HL-60/S4 treated with retinoic acid at 250 ng/mL for 4 days and 3 days (cell line): Measurements from ENCODE around the gene GDPD5.

Experiments
- in situ Hi-C: fragments of 300-500 bp; cut with MboI; formaldehyde crosslinking; loops from 2 replicates; pipeline ENCODE4 v1.7.0; 2022; ENCODE audit warnings: low sequenced_read_pairs

GDPD5 gene

GRCh38 chr11:75475767-75476650, 49.7 kb downstream of the GDPD5 start:
- in situ Hi-C loops = no loop called here

GRCh38 chr11:75474878-75475766, 50.6 kb downstream of the GDPD5 start:
- in situ Hi-C loops = no loop called here

GRCh38 chr11:75474240-75474639, 51.5 kb downstream of the GDPD5 start:
- in situ Hi-C loops = no loop called here

DNA sequence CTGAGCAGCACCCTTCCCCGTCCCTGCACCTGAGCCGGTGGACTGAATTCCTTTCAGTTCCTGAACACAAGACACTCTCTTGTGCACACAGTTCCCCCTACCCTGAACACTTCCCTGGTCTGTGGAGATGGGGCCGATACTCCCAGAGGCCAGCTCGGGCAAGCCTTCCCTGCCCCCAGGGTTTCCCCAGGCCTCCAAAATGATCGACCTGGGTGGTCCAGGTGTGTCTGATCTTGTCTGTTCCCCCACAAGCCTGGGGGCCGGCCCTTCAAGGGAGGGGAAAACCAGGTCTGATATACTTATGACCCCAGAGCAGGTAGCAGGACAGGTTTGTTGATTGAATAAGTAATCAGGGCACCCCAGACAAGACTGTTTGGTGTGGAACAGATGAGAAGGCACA, 52.1 kb downstream of the GDPD5 start:
- in situ Hi-C loops = no loop called here

DNA sequence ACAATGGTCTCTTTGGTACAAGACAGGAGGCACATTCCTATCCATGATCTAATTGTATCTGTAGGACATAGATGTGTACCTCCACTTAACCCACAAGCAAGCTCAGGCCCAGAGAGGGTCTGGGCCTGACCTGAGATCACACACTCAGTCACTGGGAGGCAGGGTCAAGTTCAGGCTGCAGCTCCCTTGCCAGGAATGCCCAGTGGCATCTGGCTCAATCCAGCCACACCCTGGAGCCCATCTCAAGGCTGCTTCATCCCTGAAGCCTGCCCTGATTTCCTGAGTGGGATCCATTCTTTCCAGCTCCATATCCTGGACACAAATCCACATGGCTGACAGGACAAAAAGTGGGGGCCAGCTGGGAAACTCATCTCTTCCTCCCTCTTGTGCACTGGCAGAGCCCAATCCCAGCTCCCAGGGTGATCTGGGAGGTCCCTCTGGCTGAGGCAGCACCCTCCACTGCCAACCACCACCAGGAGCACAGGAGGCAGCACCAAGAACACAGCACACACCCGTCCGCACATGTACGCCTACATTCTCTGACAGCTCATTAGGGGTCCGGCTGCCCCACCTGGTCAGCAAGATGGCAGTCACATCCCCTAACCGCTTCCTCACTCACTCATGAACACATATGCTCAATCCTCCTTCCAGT, 53.5 kb downstream of the GDPD5 start:
- in situ Hi-C loops = no loop called here

- in situ Hi-C loops = no loop called here
These were observed 54.4 kb downstream of the GDPD5 start for GRCh38 chr11:75471176-75471973.

DNA sequence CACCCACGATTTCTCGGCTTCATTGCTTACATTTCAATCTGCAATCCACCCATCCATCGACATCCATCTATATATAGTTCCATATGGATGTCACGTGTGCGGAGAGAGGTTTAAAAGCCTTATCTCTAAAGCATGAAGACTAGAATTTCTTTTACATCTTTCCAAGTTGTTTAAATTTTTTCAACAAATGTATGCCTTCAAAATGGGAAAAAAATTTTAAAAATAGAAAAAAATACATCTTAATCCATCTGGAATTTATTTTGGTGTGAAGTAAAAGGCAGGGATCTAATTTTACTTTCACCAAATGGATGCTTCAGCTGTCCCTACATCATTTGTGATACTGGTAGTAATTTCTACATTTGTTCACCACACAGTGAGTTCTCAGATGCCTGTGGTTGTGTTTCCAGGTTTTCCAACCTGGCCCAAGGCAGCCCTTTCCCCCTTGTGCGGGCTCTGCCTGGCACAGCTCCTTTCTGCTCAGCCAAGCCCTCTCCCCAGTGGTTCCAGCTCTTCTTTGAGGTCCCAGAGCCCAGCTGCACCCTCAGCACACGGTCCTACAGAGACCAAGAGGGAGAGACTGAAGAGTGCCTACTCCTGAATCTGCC, 55.2 kb downstream of the GDPD5 start:
- in situ Hi-C loops = no loop called here

DNA sequence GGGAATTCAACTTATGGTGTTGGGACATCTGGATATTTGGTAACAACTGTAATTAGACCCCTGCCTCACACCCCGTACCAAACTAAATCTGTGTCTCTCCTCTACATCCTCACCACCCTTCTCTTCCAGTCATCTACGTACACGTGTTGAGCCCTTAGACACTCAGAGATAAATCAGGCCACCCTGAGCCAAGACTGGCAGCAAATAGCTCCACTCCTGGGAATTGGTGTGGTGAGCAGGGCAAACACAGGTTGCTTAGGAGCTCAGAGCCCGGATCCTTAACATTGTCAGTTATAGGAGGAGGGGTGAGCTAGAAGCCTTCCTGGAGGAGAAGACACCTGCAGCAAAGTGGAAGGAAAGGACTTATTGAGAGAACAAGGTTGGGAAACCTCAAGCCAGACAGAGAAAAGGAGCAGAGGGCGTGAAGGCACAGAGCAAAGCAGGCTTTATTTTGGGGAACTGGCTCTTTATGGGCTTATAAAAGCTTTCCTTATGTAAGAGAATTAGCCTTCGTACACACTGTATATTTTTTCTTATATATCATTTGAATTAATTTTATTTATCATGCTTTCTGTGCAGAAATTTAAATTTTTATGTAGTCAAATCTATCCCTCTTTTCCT, 55.8 kb downstream of the GDPD5 start:
- in situ Hi-C loops = no loop called here

DNA sequence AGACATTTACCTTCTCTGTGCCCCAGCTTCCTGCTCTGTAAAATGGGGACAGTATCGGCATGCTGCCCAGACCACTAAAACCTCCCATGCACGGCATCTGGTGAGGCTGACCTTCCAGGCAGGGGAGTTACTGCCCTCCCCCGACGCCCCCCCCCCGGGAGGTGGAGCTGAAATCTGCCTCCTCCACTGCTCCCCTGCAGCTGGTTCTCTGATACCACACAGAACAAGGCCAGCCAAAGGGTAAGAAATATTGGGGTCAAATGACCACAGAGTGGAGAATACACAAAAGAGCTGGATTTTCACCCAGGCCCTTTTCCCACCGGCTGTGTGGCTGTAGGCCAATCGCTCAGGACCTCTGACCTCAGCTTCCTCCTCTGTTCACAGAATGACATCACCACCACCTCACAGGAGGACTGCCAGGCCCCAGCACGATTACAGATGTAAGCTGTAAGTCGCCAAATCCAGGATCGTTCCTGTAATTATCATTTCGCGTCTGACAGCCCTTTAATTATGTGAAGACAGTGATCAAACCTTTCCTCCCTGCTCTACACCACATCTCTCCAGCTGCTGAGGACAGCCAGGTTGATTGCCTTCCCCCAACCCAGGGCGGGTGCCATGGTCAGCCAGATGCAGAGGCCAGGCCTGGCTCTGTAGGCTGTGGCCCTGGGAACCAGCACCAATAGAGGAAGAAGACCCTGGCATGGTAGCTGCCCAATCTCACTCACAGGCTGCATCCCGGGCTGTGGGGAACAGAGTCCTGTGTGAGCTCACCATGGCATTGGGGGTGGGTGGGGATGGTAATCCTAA, 57.0 kb downstream of the GDPD5 start:
- in situ Hi-C loops = no loop called here

DNA sequence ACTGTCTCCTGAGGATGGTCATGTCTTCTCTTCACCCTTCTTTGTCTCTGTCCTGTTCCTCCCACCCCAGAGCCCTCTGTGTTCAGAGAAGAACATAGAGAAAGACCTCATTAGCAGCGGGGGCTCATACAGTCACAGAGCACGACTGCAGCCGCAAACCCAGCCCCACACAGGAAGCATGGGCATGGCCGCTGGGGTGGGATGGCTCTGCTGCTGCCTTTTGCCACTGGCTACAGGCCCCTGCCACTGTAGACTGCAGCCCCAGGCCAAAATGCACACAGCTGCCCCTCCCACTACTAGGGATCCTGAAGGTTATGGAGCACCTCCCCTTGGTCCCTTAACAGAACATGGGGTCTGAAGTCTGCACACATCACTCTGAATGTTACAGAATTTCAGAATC, 57.9 kb downstream of the GDPD5 start:
- in situ Hi-C loops = no loop called here

DNA sequence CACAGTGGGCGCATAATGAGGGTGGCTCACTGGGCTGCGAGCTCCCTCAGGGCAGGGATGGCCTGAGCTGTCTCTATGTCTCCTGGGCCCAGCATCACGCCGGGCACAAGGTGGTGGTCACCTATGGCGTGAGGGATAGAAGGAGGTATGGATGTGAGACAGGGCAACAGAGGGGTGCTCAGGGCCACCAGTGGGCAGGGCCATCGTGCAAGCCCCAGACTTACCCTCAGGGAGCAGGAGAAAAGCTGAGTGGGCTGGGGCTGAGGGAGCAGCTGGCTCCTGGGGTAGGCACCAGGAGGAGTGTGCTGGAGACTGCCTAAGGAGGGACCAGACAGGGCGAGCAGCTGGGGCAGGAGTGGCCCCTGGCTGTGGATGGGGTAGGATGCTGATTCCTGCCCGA, 58.4 kb downstream of the GDPD5 start:
- in situ Hi-C loops = no loop called here

DNA sequence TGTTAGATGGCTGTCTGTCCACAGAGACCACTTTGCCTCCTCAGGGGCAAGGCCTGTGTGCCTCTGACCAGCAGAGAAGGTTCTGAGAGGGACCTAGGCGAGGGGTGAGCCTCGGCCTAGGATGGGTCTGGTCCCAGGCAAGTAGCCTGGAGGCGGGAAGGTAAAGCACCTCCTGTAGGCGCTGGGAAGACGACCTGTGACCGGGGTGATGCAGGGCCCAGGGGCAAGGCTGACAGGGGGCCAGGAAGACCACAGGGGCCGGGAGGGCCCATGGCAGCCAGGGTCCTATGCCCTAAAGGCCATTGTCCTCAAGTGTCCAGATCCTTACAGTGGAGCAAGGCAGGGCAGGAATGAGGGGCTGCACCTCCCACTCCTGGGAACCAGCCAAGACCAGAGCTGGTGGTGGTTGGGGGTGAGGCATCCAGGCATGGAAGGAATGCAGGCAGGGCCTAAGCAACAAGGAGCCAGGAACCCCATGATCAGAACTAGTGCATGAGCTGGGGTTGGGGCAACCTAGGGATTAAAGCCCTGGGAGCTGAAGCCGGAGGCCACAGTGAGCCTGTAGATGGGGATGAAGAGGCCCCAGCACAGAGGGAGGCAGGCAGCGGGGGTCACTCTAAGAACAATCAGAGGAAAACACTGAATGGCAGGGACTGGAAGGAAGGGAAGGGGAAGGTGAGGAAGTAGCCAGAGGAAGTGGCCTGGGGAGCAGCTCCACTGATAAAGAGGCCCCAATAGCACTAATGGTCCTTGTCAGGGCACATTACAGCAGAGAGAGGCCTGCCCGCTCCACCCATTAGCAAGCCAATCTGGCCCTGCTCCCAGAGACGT, 59.8 kb downstream of the GDPD5 start:
- in situ Hi-C loops = no loop called here

GRCh38 chr11:75463106-75463774, 62.5 kb downstream of the GDPD5 start:
- in situ Hi-C loops = no loop called here

GRCh38 chr11:75462117-75462653, 63.6 kb downstream of the GDPD5 start:
- in situ Hi-C loops = no loop called here

DNA sequence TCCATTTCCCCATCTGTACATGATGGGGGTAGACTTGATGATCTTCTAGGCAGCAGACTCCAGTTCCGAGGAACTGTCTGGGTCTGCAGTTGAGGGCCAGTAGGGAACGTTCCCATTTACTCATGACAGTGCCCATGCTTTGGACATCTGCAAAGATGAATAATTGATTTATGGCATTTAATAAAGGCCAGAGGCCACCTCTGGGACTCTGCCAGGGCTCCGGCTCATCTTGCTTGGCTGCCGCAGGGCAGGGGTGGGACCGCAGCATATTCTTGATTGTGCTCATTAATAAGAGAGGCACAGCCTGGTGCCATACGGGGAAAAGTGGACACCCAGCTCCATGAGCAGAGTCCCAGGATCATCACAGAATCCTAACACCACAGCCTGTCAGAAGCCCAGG, 64.6 kb downstream of the GDPD5 start:
- in situ Hi-C loops = no loop called here

GRCh38 chr11:75456596-75457183, 69.1 kb downstream of the GDPD5 start:
- in situ Hi-C loops = no loop called here

DNA sequence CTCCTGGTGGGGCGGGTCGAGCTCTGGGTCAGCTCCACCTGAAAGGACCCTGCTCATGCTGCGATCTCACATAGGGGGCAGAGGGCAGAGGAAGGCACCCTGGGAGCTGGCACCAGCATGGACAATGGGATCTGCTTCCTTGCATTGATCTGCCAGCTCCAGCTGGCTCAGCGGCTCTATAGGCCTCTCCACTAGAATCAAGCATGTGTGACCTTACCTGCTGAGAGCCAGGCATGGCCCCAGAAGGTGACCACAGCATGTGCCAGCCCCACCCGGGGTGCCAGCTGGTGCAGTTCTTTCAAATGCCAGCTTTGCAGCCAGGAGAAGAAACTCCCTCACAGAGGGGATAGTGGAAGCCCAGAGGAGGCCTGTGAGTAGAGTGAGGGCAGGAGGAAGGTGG, 70.8 kb downstream of the GDPD5 start:
- in situ Hi-C loops = no loop called here
